Suprapubic skin (tissue), 4 donors: ENCODE measurements around the gene ATXN1. TPM values are rescaled to one million over a fixed set of nuclear protein-coding genes. Genes with fewer than 3 reads are reported as not detected.
"Not testable (repeated sequence)": the region's sequence is repeated elsewhere in the genome, so short reads cannot be mapped to it uniquely, and the experiment has no call there.

Experiments
- DNase-seq, 2 donors: peaks; one replicate each; pipeline ENCODE4 v3.0.0-alpha.2; 2019; ENCODE audit warnings: low spot score in 2 of 2
- H3K27ac ChIP-seq: fragments of 200-600 bp; sonication (generic); one replicate; pipeline ENCODE4 v1.5.1; 2019
- H3K27me3 ChIP-seq: fragments of 200-600 bp; sonication (generic); one replicate; pipeline ENCODE4 v1.5.1; 2019
- H3K36me3 ChIP-seq: fragments of 200-600 bp; sonication (generic); one replicate; pipeline ENCODE4 v1.5.1; 2019
- H3K4me1 ChIP-seq: fragments of 200-600 bp; sonication (generic); one replicate; pipeline ENCODE4 v1.5.1; 2019
- H3K4me3 ChIP-seq: fragments of 200-600 bp; sonication (generic); one replicate; pipeline ENCODE4 v1.5.1; 2019; ENCODE audit warnings: mild to moderate bottlenecking
- H3K9me3 ChIP-seq: fragments of 200-600 bp; sonication (generic); one replicate; pipeline ENCODE4 v1.5.1; 2019
- EP300 ChIP-seq: sonication (generic); formaldehyde crosslinking; IDR thresholded peaks from one replicate; pipeline ENCODE4 v1.6.1; 2017; ENCODE audit warnings: antibody characterized with exemption
- POLR2A ChIP-seq, 2 donors: fragments of 450-650 bp; IDR thresholded peaks; one replicate each; pipeline ENCODE4 v1.6.1; 2017; ENCODE audit warnings: antibody characterized with exemption in 2 of 2, mild to moderate bottlenecking in 2 of 2, moderate library complexity in 2 of 2
- POLR2AphosphoS5 ChIP-seq, 3 donors: sonication (generic); formaldehyde crosslinking; IDR thresholded peaks; one replicate each; pipeline ENCODE4 v1.6.1; 2017; ENCODE audit warnings: antibody characterized with exemption in 3 of 3
- WGBS: methylation state at CpG from one replicate; pipeline ENCODE4 v1.1.5; 2018; 5-methylcytosine and 5-hydroxymethylcytosine counted together
- total RNA-seq, 4 donors: library from RNA; depleted of rRNA; stranded (reverse); fragments of >200 nt; gene quantifications; one replicate each; pipeline ENCODE4 v1.1.0, GENCODE V29; 2016
- TF ChIP-seq, protein P1 (sequence below), 2 donors: fragments of 200-600 bp in 1 of 2; fragments of 450-650 bp in 1 of 2; sonication (generic) in 1 of 2; IDR thresholded peaks; one replicate each; pipeline ENCODE4 v1.5.1; 2016 to 2019; ENCODE audit warnings: antibody characterized with exemption in 2 of 2, mild to moderate bottlenecking in 1 of 2, moderate library complexity in 1 of 2

Gene ATXN1
- total RNA-seq, 4 donors from 2014 or later, result 32.8 to 95.4 (median 42.4) TPM

DNA sequence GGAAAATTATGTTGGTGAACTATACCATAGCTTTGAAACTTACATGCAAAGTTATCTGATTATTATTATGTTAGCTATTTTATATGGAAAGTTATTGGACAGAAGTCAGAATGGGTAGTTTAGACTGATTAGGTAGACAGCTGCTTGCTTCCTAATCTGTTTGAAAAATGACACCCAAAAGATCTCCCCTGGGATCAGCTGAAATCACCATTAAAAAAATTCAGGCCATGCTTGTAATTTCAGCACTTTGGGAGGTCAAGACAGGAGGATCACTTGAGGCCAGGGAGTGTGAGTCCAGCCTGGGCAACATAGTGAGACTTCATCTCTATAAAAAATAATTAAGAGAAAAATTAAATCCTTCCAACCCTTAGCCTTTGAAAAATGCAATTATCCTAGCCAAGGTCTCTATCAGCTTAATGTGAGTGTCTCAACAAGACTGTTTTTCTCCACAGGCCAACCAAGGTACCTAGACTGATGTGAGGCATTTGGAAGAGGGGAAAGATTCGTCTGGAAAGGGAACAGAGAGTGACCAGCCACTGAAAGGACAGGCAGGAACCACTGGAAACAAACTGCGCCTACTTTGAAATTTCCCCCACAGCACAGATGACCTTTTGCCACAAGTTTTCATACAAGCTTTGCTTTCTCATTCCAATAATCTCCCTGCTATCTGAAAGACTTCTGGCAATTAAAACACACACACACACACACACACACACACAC lies 290.6 kb downstream of the ATXN1 start:
- no peaks in the 10 kb centered on the region for H3K4me1 ChIP-seq
- 93% methylated on average over 2 of the region's 2 CpGs for WGBS
- H3K9me3 ChIP-seq, result no peaks in the 10 kb centered on the region
- TF ChIP-seq POLR2A (IDR thresholded peaks at IDR 0.05), result no peak
- no peak for TF ChIP-seq POLR2AphosphoS5 (IDR thresholded peaks at IDR 0.05)
- TF ChIP-seq, protein P1, sequence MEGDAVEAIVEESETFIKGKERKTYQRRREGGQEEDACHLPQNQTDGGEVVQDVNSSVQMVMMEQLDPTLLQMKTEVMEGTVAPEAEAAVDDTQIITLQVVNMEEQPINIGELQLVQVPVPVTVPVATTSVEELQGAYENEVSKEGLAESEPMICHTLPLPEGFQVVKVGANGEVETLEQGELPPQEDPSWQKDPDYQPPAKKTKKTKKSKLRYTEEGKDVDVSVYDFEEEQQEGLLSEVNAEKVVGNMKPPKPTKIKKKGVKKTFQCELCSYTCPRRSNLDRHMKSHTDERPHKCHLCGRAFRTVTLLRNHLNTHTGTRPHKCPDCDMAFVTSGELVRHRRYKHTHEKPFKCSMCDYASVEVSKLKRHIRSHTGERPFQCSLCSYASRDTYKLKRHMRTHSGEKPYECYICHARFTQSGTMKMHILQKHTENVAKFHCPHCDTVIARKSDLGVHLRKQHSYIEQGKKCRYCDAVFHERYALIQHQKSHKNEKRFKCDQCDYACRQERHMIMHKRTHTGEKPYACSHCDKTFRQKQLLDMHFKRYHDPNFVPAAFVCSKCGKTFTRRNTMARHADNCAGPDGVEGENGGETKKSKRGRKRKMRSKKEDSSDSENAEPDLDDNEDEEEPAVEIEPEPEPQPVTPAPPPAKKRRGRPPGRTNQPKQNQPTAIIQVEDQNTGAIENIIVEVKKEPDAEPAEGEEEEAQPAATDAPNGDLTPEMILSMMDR (IDR thresholded peaks at IDR 0.05), result no peak
- TF ChIP-seq EP300, result no peak
- no peak overlapping the region for H3K4me3 ChIP-seq
- no peaks in the 10 kb centered on the region for H3K27me3 ChIP-seq
- H3K27ac ChIP-seq, result no peak overlapping the region
- DNase-seq, result no peak
- no peaks in the 10 kb centered on the region for H3K36me3 ChIP-seq

DNA sequence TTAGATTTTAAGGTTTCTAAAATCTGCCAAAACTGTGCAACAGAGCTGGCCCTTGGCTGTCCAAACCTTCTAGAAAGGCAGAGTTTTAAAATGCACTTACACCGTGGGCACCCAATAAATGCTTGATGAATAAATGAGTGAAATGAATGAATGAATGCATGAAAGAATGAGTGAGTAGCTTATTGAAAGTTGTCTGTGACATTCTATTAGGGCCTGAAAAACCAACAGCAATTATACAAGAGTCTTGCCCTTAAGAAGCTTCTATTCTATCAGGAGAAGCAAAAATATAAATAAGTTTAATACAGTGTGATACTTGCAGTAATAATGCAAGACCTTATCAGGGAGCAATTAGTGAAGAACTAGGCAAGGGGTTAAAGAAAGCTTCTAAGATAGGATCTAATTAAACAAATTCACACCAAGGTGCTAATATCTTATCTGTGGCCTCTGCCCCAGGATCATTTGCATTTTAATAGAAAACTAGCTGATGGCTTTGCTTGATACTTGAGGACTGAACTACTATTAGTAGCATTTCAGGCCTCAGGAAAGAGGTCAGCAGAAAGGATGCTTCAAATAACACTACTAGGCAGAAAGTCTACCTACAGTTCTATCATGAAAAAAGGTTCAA lies 292.2 kb downstream of the ATXN1 start:
- no peak overlapping the region for H3K27ac ChIP-seq
- H3K9me3 ChIP-seq, result no peaks in the 10 kb centered on the region
- no peaks in the 10 kb centered on the region for H3K27me3 ChIP-seq
- no peak for DNase-seq
- H3K4me1 ChIP-seq, result peaks cover 7% of the 10 kb centered on the region
- H3K36me3 ChIP-seq, result no peaks in the 10 kb centered on the region
- TF ChIP-seq EP300 (no peak), POLR2A (IDR thresholded peaks at IDR 0.05) (no peak), POLR2AphosphoS5 (IDR thresholded peaks at IDR 0.05) (no peak)
- TF ChIP-seq, protein P1 (IDR thresholded peaks at IDR 0.05), result no peak
- no peak overlapping the region for H3K4me3 ChIP-seq
- WGBS, result 97% methylated on average over 1 of the region's 1 CpG

DNA sequence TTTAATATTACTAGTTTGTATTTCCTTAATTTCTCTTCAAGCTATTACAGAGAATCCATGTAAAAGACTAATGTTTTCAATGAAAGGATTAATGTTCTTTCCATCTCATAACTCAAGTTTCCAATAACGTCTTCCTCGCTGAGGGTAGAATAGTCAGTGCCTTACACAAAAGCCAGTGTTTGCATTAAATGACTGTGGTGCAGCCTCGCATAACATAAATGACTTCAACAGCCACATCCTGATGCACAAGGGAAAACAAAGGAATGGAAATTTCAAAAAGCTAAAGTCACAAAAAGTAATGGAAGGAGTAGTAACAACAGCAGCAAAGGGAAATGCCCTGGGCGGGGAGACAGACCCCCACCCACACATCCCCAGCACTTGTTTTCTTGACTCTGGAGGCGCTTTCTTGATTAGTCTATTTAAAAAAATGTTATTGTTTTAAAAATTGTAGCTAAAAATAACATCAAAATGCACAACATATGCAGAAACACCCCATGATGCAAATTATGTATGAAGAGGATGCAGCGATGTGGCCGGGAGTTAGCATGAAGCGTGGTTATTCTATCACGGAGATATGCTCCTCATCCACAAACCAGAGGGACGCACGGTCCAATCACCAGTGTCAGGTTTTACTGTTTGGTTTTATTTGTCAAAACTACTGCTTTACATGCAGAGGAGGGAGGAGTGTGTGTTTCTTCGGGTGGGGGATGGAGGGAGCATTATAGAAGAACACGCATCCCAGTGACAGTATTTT lies 294.3 kb downstream of the ATXN1 start:
- H3K27ac ChIP-seq, result no peak overlapping the region
- H3K27me3 ChIP-seq, result no peaks in the 10 kb centered on the region
- H3K4me1 ChIP-seq, result peaks cover 24% of the 10 kb centered on the region
- no peak for DNase-seq
- H3K9me3 ChIP-seq, result no peaks in the 10 kb centered on the region
- TF ChIP-seq POLR2A (IDR thresholded peaks at IDR 0.05), result no peak
- TF ChIP-seq POLR2AphosphoS5 (IDR thresholded peaks at IDR 0.05), result no peak
- TF ChIP-seq, protein P1 (IDR thresholded peaks at IDR 0.05), result no peak
- no peak for TF ChIP-seq EP300
- no peak overlapping the region for H3K4me3 ChIP-seq
- no peaks in the 10 kb centered on the region for H3K36me3 ChIP-seq
- WGBS, result 88% methylated on average over 13 of the region's 13 CpGs

DNA sequence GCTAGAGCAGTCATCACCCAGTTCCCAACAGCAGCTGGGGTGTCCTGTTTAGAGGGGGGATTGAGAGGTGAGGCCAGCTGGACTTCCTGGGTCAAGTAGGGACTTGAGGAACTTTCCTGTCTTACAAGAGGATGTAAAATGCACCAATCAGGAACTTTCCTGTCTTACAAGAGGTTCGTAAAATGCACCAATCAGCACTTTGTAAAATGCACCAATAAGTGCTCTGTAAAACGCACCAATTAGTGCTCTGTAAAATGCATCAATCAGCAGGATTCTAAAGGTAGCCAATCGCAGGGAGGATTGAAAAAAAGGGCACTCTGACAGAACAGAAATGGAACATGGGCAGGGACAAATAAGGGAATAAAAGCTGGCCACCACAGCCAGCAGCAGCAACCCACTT lies 297.2 kb downstream of the ATXN1 start:
- DNase-seq, result no peak
- H3K27me3 ChIP-seq, result no peaks in the 10 kb centered on the region
- H3K9me3 ChIP-seq, result no peaks in the 10 kb centered on the region
- WGBS, result 95% methylated on average over 3 of the region's 3 CpGs
- peaks cover 24% of the 10 kb centered on the region for H3K4me1 ChIP-seq
- H3K27ac ChIP-seq, result peak overlapping the region; percentile 84
- TF ChIP-seq EP300, result no peak
- TF ChIP-seq POLR2A (IDR thresholded peaks at IDR 0.05), result no peak
- no peak for TF ChIP-seq POLR2AphosphoS5 (IDR thresholded peaks at IDR 0.05)
- TF ChIP-seq, protein P1 (IDR thresholded peaks at IDR 0.05), result no peak
- H3K36me3 ChIP-seq, result no peaks in the 10 kb centered on the region
- H3K4me3 ChIP-seq, result no peak overlapping the region

DNA sequence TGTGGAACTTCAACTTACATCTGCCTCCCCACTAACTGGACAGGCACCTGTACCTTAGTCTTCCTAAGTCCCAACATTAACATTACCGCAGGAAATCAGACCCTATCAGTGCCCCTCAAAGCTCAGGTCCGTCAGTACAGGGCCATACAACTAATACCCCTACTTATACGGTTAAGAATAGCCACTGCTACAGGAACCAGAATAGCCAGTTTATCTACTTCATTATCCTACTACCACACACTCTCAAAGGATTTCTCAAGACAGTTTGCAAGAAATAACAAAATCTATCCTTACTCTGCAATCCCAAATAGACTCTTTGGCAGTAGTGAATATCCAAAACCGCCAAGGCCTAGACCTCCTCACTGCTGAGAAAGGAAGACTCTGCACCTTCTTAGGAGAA lies 298.0 kb downstream of the ATXN1 start:
- not testable (repeated sequence) for H3K4me3 ChIP-seq, H3K27me3 ChIP-seq, DNase-seq, H3K9me3 ChIP-seq, H3K36me3 ChIP-seq
- WGBS, result 61% methylated on average over 4 of the region's 4 CpGs
- H3K27ac ChIP-seq, result peak overlapping the region; percentile 84
- H3K4me1 ChIP-seq, result peaks cover 24% of the 10 kb centered on the region
